Measurements from ENCODE around the gene ALDH1L1.

- TF ChIP-seq EZH2 (IDR thresholded peaks at IDR 0.05; ENCODE audit: low read depth, unreplicated experiment) (no peak), CTCF (conservative IDR thresholded peaks at IDR 0.05; ENCODE audit: low read depth in 2 of 2) (no peak)
Measured at GRCh38 chr3:126135406-126136076, 44.8 kb downstream of the ALDH1L1 start.
